Hippocampal formation (tissue), 2 donors: ENCODE results near the gene MTCL1.

Source experiments
- DNase-seq, 2 donors: peaks; one replicate each; lab custom pipeline; 2025; lab: John Stamatoyannopoulos, UW

MTCL1 gene

GRCh38 chr18:8771930-8772329 lies 66.6 kb downstream of the MTCL1 start:
- no peak for DNase-seq

DNA sequence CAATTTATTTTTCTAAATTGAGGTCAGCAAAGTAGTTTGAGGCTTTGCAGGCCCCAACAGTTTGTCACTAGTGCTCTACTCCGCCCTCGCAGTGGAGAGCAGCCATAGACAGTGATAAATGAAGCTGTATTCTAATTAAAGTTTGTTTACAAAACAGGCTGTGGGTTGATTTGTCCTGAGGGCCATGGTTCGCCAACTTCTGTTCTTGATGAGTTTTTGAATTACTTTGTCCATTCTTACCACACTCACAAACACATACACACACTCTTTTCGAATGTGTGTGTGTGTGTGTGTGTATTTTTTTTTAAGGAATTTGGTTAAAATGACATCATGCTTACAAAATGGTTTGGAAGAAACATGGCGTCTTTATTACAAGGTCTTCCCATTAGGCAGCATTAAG lies 68.6 kb downstream of the MTCL1 start:
- no peak for DNase-seq

- no peak for DNase-seq
These were observed 70.9 kb downstream of the MTCL1 start for GRCh38 chr18:8776013-8776943.

- DNase-seq, result no peak
These were observed 72.5 kb downstream of the MTCL1 start for GRCh38 chr18:8777846-8778245.

DNA sequence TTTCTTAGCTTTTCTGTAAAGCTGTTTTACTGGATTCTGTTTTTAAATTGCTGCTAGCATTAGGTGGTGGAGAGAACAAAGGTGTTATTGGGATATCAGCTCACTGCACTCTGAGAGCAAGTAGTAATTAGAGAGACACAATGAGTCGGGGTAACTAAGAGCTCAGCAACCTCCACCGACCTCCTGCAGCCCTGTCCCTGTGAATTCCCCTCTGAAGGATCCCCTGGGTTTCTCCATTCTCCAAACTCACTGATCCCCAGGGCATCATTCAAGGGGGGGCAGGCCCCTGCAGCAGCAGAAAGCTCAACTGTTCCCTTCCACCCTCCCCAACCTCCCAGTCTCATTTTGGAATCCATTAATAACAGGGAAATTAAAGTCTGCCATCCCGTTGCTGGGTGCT lies 73.0 kb downstream of the MTCL1 start:
- DNase-seq, result no peak

DNA sequence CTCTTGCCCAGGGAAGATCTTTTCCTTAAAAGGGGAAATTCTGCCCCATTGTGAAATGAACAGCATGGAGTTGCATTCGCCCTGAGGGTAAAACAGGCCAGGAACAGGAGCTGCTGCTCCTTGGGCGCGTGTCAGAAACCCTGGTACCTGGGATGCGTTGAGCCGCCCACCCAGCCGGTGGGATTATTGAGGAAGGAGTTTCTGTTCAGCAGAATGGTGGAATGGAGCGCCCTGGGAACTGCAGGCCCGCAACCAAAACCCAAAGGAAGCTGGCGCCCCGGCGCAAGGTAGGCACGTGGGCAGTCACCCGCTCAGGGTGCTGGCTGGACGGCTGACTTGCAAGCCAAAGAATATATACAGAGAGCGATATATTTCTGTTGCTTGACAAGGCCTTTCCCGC lies 73.5 kb downstream of the MTCL1 start:
- DNase-seq, result no peak

GRCh38 chr18:8779251-8779650 lies 73.9 kb downstream of the MTCL1 start:
- DNase-seq, result no peak

DNA sequence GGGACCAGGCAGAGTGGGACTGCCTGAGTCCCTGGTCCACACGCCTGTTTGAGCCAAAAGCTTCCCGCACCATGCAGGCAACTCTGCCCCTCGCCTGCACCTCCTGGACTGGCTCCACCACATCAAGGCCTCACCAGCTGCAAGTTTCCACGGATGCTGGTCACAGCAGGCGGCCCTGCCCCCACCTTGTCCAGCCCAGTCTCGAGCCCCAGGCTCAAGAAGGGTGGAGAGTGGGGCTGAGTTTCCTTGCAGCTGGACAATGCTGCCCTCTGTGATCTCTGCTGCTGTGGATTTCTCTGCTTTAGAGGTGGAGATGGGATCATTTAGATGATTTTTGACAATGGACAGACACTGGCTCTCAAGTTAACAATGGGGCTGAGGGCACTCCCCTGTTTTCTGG lies 74.9 kb downstream of the MTCL1 start:
- DNase-seq, result no peak

DNA sequence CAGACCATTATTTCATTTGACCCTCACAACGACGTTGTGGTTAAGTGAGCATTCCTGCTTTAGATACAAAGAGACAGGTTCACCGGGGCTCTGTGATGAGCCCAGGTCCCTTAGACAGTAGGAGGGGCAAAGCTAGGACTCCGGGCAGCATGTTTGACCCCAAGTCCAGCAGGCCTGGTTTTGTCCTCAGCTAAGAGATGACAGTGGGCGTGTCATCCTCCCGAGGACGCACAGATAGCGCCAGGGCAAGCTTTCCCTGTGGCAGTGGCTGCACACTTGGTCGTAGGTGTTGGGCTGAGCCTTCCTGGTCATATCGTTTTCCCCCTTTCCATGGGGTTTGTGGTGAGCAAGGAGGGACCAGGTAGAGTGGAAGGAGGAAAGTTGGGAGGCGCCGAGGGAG lies 76.3 kb downstream of the MTCL1 start:
- DNase-seq, result no peak

- DNase-seq, result no peak
These were observed 78.1 kb downstream of the MTCL1 start for GRCh38 chr18:8783335-8783993.

DNA sequence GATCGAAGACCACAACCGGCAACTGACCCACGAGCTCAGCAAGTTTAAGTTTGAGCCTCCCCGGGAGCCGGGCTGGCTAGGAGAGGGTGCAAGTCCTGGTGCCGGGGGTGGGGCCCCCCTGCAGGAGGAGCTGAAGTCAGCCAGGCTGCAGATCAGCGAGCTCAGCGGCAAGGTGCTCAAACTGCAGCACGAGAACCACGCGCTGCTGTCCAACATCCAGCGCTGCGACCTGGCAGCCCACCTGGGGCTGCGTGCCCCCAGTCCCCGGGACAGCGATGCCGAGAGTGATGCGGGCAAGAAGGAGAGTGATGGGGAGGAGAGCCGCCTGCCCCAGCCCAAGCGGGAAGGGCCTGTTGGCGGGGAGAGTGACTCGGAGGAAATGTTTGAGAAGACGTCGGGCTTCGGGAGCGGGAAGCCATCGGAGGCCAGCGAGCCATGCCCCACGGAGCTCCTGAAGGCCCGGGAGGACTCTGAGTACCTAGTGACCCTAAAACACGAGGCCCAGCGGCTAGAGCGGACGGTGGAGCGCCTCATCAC lies 78.7 kb downstream of the MTCL1 start:
- DNase-seq, result no peak

DNA sequence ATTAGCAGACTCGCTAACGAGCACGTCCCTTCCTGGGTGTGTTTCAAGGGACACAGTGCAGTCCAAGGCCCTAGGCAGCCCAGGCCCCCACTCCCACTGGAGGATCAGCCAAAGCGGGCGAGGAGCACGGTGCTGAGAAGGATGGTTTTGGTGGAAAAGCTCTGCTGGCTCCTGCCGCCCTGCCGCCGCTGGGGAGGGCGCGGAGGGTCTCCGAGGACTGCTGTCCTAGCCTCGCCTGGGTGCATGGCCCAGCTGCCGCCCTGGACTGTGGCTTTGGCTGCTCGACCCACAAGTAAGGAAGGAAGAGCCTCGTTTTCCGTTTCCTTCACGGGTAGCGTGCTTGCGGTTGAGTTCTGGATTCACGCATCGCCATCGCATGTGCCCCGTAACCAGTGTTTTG lies 79.9 kb downstream of the MTCL1 start:
- no peak for DNase-seq

- no peak for DNase-seq
These were observed 80.6 kb downstream of the MTCL1 start for GRCh38 chr18:8785855-8786482.

GRCh38 chr18:8786483-8787370 lies 81.4 kb downstream of the MTCL1 start:
- DNase-seq, result no peak

DNA sequence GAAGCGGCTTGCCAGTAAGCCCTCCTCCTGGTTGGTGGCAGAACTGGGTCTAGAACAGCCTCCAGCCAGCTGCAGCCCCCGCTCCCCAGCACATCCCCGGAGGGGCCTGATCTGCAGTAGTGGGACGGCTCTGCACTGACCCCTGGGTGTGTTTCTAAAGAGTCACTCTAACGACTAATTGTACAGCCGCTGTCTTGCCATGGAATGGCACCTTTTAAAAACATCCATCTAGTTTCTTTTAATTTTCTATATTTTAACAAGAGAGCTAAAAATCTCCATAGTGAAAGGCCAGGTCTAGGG lies 82.0 kb downstream of the MTCL1 start:
- DNase-seq, result no peak

GRCh38 chr18:8787794-8788193 lies 82.4 kb downstream of the MTCL1 start:
- DNase-seq, result peak in 1 of 2 donors; percentile 48

GRCh38 chr18:8788503-8789429 lies 83.4 kb downstream of the MTCL1 start:
- DNase-seq, result no peak

- DNase-seq, result no peak
These were observed 85.9 kb downstream of the MTCL1 start for GRCh38 chr18:8791171-8791651.

GRCh38 chr18:8792688-8793316 lies 87.4 kb downstream of the MTCL1 start:
- no peak for DNase-seq
